CD4-positive, CD25-positive, alpha-beta regulatory T cell (primary cell): ENCODE results near the gene FKBP8. TPM values are rescaled to one million over a fixed set of nuclear protein-coding genes. Genes with fewer than 3 reads are reported as not detected.

Experiments
- ATAC-seq, 2 donors: fragments of 150-1000 bp; cut with Tn5 transposase; one replicate each; pipeline ENCODE4 v1.10.0; 2021; ENCODE audit warnings: low read depth in 2 of 2, moderate number of reproducible peaks in 2 of 2, moderate library complexity in 1 of 2
- DNase-seq, 3 donors: peaks; one replicate each; pipeline versions ENCODE4 v3.0.0 to v3.0.0-alpha.2; 2012 to 2022; ENCODE audit warnings: mixed read lengths in 1 of 3
- H3K27ac ChIP-seq: one replicate; pipeline ENCODE4 v1.7.0; 2013; ENCODE audit warnings: mild to moderate bottlenecking, low read length; ENCODE audit not compliant: insufficient read depth, poor library complexity, severe bottlenecking
- H3K27me3 ChIP-seq: one replicate; pipeline ENCODE4 v1.7.0; 2013; ENCODE audit warnings: low read length; ENCODE audit not compliant: control insufficient read depth, insufficient read depth
- H3K36me3 ChIP-seq: one replicate; pipeline ENCODE4 v1.7.0; 2013; ENCODE audit warnings: mild to moderate bottlenecking, low read length, moderate library complexity; ENCODE audit not compliant: control insufficient read depth, insufficient read depth
- H3K4me1 ChIP-seq: 2 replicates; pipeline ENCODE4 v1.7.0; 2013; ENCODE audit warnings: mild to moderate bottlenecking, low read length; ENCODE audit not compliant: insufficient read depth, control insufficient read depth, poor library complexity, severe bottlenecking
- H3K4me3 ChIP-seq: one replicate; pipeline ENCODE4 v1.7.0; 2013; ENCODE audit warnings: low read depth, mild to moderate bottlenecking, low read length, moderate library complexity
- H3K9me3 ChIP-seq, 2 experiments: 1 replicate in 1 of 2; 2 replicates in 1 of 2; pipeline ENCODE4 v1.7.0; 2013; ENCODE audit warnings: low read length in 2 of 2, mild to moderate bottlenecking in 1 of 2, moderate library complexity in 1 of 2; ENCODE audit not compliant: control insufficient read depth in 2 of 2
- H3K27ac Mint-ChIP-seq, 3 donors: one replicate each; pipeline ENCODE4 v1.8.0; 2020 to 2022; ENCODE audit warnings: mild to moderate bottlenecking in 3 of 3, mixed read lengths in 3 of 3, moderate library complexity in 2 of 3
- H3K27me3 Mint-ChIP-seq: one replicate; pipeline ENCODE4 v1.8.0; 2022; ENCODE audit warnings: mild to moderate bottlenecking, mixed read lengths
- H3K36me3 Mint-ChIP-seq: one replicate; pipeline ENCODE4 v1.8.0; 2020; ENCODE audit warnings: mixed read lengths
- H3K4me1 Mint-ChIP-seq, 4 donors: one replicate each; pipeline ENCODE4 v1.8.0; 2020 to 2022; ENCODE audit warnings: mixed read lengths in 4 of 4, mild to moderate bottlenecking in 1 of 4
- H3K4me3 Mint-ChIP-seq, 4 donors: one replicate each; pipeline ENCODE4 v1.8.0; 2020 to 2022; ENCODE audit warnings: mild to moderate bottlenecking in 4 of 4, mixed read lengths in 4 of 4, moderate library complexity in 3 of 4
- H3K9me3 Mint-ChIP-seq, 7 donors: one replicate each; pipeline ENCODE4 v1.8.0; 2020 to 2022; ENCODE audit warnings: mixed read lengths in 7 of 7, mild to moderate bottlenecking in 3 of 7, moderate library complexity in 2 of 7
- polyA plus RNA-seq, 4 donors: library from polyadenylated mRNA; unstranded; fragments of 300-500 nt; fragmentation: Illumina TruSeq; gene quantifications; one replicate each; pipeline ENCODE4 v1.2.3, GENCODE V29; 2021
- total RNA-seq: library from RNA; stranded (reverse); gene quantifications from one replicate; pipeline ENCODE4 v1.2.3, GENCODE V29; 2022

FKBP8 gene
- total and polyA plus RNA-seq, 5 donors from 2014 or later = 106 to 186 (median 117) TPM

DNA sequence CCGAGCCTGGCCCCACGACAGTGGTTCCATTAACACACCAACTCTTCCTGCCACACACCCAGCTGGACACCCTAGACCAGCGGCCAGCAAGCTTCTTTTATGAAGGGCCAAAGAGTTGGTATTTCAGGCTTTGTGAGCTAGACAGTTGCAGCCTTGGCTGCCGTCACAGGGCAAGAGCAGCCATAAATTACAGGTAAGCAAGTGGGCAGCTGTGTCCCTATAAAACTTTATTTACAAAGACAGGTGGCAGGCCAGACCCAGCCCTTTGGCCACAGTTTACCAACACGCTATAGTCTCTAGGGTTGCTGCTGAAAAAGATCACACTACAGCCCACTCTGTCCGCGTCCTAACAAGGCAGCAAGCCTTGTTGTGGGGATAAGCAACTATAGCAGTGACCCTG lies 34.8 kb downstream of the FKBP8 start:
- ATAC-seq (no peak), DNase-seq (no peak)
- Mint-ChIP-seq H3K4me1 (peaks cover 8 to 75% (median 33%) of the 10 kb centered on the region in 4 donors), H3K4me3 (no peak overlapping the region), H3K27me3 (no peaks in the 10 kb centered on the region), H3K9me3 (peaks cover 0 to 2% (median 0%) of the 10 kb centered on the region in 7 donors), H3K36me3 (no peaks in the 10 kb centered on the region), H3K27ac (peak overlapping the region in 1 of 3 donors; percentile 63)
- H3K4me3 ChIP-seq = no peak overlapping the region
- H3K36me3 ChIP-seq = no peaks in the 10 kb centered on the region
- peak overlapping the region; percentile 3 for H3K27ac ChIP-seq
- peaks cover 44% of the 10 kb centered on the region for H3K4me1 ChIP-seq
- H3K9me3 ChIP-seq = no peaks in the 10 kb centered on the region
- no peaks in the 10 kb centered on the region for H3K27me3 ChIP-seq

DNA sequence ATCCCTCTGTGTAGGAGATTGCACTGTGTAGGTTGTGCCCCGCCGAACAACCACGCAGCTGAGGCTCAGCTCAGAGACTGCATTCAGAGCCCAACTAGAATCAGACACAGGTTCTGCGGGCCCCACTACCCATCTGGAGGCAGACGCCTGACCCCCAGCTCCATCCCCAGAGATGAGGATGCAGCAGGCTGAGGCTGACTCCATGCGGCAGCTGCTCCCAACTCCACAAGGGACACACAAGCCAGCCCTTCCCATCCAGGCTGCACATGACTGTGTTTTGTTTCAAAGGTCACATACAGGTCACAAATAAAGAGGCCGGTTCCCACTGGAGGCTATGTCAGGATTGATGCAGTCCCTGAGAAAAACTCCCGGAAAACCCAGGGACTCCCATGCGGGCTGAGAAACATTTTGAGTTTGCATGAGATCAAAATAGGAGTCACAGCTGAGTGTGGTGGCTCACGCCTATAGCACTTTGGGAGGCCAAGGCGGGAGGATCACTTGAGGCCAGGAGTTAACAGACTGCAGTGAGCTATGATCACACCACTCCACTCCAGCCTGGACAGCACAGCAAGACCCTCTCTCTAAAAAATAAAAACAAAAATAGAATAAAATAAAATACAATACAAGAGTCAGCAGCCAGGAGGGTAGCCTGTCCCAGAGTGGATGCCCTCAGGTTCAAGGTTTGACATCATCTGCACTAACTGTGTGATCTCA lies 35.5 kb downstream of the FKBP8 start:
- H3K27me3 Mint-ChIP-seq = no peaks in the 10 kb centered on the region

DNA sequence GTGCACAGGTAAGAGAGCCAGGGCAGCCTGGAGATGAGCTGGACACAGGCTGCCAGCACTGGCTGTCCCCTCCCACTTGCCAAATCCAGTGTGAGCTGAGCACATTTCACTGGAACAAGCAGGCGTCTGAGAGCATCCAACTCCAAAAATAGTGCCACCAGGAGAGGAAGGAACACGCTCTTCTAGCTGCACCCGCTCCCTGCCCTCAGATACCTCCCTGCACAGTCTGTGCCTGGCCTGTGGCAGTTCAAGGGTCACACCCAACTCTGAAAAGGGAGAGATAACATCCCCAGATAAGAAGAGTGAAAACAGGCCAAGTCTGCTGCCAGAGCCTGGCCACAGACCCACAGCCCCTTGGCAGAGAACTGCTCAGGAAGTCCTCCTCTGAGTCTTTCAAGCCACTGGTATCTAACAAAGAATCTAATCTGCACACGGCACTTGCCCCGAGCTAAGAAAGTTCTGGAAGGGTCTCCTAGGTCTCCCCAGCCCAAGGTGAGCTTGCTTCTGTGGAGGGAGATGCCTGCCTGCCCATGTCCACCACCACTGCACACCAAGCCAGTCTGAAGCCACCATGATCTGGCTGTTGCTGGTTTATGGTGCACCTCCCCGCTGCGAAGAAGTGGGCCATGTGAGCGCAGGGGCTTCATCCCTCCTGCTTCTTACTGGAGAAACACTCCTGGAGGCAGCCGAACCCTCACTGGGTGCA lies 36.2 kb downstream of the FKBP8 start:
- H3K4me1 Mint-ChIP-seq = peaks cover 8 to 76% (median 36%) of the 10 kb centered on the region in 4 donors
- H3K4me3 Mint-ChIP-seq = peak overlapping the region; percentile 10 to 74 (median 62)
- Histone ChIP-seq H3K27me3 (no peaks in the 10 kb centered on the region), H3K27ac (peak overlapping the region; percentile 58), H3K4me3 (peak overlapping the region; percentile 32), H3K36me3 (no peaks in the 10 kb centered on the region), H3K9me3 (no peaks in the 10 kb centered on the region), H3K4me1 (peaks cover 47% of the 10 kb centered on the region)
- ATAC-seq = peak in 1 of 2 donors; percentile 38
- no peaks in the 10 kb centered on the region for H3K27me3 Mint-ChIP-seq
- H3K9me3 Mint-ChIP-seq = peaks cover 0 to 2% (median 0%) of the 10 kb centered on the region in 7 donors
- no peaks in the 10 kb centered on the region for H3K36me3 Mint-ChIP-seq
- peak overlapping the region; percentile 85 to 92 (median 89) for H3K27ac Mint-ChIP-seq
- DNase-seq = peak in 1 of 3 donors; percentile 71

More for the DNA sequence above, 35.5 kb downstream of the FKBP8 start:
- no peak for DNase-seq
- peak overlapping the region; percentile 3 for H3K27ac ChIP-seq
- Mint-ChIP-seq H3K4me1 (peaks cover 8 to 74% (median 32%) of the 10 kb centered on the region in 4 donors), H3K27ac (peak overlapping the region; percentile 85 to 92 (median 89)), H3K9me3 (peaks cover 0 to 2% (median 0%) of the 10 kb centered on the region in 7 donors), H3K36me3 (no peaks in the 10 kb centered on the region), H3K4me3 (peak overlapping the region; percentile 10 to 74 (median 62))
- no peaks in the 10 kb centered on the region for H3K27me3 ChIP-seq
- no peaks in the 10 kb centered on the region for H3K36me3 ChIP-seq
- no peaks in the 10 kb centered on the region for H3K9me3 ChIP-seq
- H3K4me1 ChIP-seq = peaks cover 44% of the 10 kb centered on the region
- peak in 1 of 2 donors; percentile 3 for ATAC-seq
- H3K4me3 ChIP-seq = no peak overlapping the region

DNA sequence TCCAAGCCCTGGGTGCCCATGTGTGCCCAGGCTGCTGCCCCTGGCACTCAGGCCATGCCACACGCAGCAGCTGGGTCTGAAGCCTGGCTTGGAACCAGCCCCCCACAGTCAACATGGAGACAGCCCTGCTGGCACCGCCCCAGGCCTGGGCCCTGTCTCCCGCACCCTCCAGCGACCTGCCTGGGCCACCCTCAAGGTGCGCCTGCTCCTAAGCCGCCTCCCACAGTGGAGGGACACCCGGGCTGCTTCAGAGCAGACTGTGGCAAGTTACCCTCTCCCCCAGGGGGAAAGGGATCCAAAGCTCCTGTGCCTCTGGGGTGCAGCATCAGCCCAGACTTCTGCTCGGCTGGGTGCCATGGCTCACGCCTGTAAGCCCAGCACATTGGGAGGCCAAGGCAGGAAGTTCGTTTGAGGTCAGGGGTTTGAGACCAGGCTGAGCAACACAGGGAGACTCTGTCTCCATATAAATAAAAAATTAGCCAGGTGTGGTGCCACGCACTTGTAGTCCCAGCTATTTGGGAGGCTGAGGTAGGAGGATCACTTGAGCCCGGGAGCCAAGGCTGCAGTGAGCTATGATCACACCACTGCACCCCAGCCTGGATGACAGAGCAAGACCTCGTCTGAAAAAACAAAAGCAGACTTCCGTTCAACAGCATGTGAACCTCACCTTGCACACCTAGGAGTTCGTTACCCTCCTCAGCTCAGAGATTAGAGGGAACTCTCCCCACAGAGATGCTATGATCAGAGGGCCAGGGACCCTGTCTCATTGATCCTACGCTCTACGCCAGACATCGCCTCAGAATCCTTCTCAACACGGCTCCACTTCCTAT lies 37.1 kb downstream of the FKBP8 start:
- Histone ChIP-seq H3K27ac (peak overlapping the region; percentile 58), H3K27me3 (no peaks in the 10 kb centered on the region), H3K4me3 (peak overlapping the region; percentile 32), H3K4me1 (peaks cover 47% of the 10 kb centered on the region), H3K9me3 (no peaks in the 10 kb centered on the region), H3K36me3 (no peaks in the 10 kb centered on the region)
- Mint-ChIP-seq H3K27me3 (no peaks in the 10 kb centered on the region), H3K9me3 (peaks cover 0 to 2% (median 0%) of the 10 kb centered on the region in 7 donors), H3K36me3 (no peaks in the 10 kb centered on the region), H3K4me1 (peaks cover 8 to 79% (median 38%) of the 10 kb centered on the region in 4 donors), H3K27ac (peak overlapping the region; percentile 74 to 89 (median 85)), H3K4me3 (peak overlapping the region; percentile 10 to 67 (median 42))
- peak; percentile 37 to 38 for ATAC-seq
- DNase-seq = no peak

DNA sequence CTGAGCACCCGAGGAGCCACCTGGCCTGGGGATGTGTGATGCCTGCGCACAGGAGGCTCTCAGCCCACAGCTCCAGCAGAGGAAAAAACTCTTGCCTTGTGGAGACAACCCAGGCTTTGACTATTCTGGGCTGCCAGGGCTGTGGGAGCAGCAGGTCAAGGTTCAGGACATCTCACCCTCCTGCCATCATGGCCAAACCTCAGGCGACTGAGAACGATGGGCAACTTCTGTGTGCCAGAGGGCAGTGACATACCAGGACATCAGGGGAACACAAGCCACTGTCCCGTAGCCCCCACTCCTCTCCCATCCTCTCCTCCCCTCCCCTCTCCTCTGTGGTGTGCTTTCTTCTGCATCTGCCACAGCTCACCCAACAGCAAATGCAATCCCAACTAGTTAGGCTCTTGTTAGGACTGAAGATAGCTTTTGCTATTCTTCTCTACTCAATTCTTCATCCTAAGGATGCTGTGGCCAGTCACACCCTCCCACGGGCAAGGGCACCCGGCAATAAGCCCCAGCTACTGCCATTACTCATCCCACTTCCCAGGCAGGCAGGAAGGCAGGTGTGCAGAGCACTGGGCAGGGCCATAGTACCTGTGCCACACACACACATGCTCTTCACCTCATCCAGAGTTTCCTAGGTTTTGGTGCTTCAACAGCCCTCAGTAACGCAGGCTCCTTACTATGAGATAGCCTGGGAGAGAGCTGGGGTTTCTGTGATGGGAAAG lies 38.3 kb downstream of the FKBP8 start:
- H3K36me3 ChIP-seq = no peaks in the 10 kb centered on the region
- no peaks in the 10 kb centered on the region for H3K9me3 ChIP-seq
- Mint-ChIP-seq H3K27me3 (no peaks in the 10 kb centered on the region), H3K4me1 (peaks cover 8 to 84% (median 46%) of the 10 kb centered on the region in 4 donors), H3K27ac (peak overlapping the region; percentile 61 to 76 (median 65)), H3K4me3 (peak overlapping the region in 3 of 4 donors; percentile 19 to 77 (median 69)), H3K36me3 (no peaks in the 10 kb centered on the region), H3K9me3 (peaks cover 0 to 2% (median 0%) of the 10 kb centered on the region in 7 donors)
- peaks cover 51% of the 10 kb centered on the region for H3K4me1 ChIP-seq
- H3K27ac ChIP-seq = no peak overlapping the region
- no peak overlapping the region for H3K4me3 ChIP-seq
- no peaks in the 10 kb centered on the region for H3K27me3 ChIP-seq
- DNase-seq (no peak), ATAC-seq (no peak)

DNA sequence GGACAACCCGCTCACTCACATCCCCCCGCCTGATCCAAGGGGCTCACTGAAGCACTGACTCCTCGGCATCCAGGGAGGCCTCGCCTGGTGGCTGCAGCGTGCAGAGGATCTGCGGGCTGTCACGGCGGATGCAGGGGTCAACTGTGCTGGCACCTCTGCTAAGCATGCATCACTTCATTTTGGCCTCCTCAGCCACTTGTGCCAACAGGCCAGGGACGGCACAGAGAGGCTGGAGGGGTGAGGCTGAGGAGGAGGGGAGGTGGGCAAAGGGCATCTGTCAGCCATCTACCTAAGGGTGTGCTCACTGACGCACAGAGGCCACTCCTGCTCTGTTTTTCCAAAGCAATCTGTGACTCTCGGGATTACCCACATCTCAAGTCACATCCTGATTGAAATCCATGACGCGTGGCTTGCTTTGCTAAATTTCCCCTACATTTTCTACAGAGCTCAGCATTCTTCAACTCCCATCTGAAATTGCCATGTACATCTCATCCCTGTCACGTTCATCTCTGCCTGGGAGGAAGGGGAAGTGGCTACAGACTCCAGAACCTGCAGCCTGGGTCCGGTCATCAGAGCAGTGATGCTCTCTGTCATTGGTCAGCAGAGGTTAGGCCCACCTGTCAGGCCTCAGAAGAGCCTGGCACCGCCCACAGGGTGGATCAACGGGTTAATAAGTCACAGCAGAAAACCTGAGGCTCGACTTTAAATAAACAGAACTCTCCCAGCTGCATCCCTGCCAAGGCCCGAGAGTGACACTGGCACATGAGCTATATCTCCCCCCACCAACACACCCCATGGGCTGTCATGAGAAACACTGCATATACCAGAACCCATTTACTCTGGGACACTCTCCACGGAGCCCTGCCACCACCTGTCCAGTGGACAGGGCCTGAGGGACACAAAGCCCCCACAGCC lies 39.1 kb downstream of the FKBP8 start:
- Mint-ChIP-seq H3K27ac (peak overlapping the region in 1 of 3 donors; percentile 61), H3K4me3 (no peak overlapping the region), H3K9me3 (peaks cover 0 to 2% (median 0%) of the 10 kb centered on the region in 7 donors), H3K4me1 (peaks cover 11 to 84% (median 51%) of the 10 kb centered on the region in 4 donors), H3K36me3 (no peaks in the 10 kb centered on the region), H3K27me3 (no peaks in the 10 kb centered on the region)
- Histone ChIP-seq H3K36me3 (no peaks in the 10 kb centered on the region), H3K4me1 (peaks cover 56% of the 10 kb centered on the region), H3K27ac (no peak overlapping the region), H3K27me3 (no peaks in the 10 kb centered on the region), H3K9me3 (no peaks in the 10 kb centered on the region), H3K4me3 (no peak overlapping the region)
- DNase-seq (no peak), ATAC-seq (no peak)
